Stimulated activated CD4-positive, alpha-beta T cell treated with anti-CD3 and anti-CD28 coated beads, Interleukin-12 subunit alpha, Interleukin-12 subunit beta, amount 100 ng/mL, for 48 hours (primary cell): ENCODE data around the gene BBS7.

Experiments used
- DNase-seq, 3 donors: peaks; one replicate each; pipeline ENCODE4 v3.0.0-alpha.2; 2020; ENCODE audit warnings: low read depth in 2 of 3, low spot score in 1 of 3

Gene BBS7

DNA sequence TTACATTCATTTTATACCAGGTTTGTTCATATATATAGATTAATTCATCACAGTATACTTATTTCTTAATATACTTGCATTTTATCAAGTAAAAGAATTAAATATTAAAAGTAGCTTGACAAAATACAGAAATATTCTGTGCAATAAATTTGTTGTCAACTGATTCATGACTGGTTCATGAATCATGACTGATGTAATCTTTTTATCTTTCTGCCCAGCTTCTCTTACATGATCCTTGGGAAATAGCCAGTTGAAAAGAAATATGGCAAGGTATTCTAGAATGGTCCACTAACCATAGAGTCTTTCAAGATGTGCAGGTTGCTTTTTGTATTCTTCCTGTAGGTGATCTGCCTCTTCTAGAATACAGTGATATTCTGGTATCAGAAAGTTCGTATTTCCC is 42.4 kb downstream of the BBS7 start:
- DNase-seq = no peak

DNA sequence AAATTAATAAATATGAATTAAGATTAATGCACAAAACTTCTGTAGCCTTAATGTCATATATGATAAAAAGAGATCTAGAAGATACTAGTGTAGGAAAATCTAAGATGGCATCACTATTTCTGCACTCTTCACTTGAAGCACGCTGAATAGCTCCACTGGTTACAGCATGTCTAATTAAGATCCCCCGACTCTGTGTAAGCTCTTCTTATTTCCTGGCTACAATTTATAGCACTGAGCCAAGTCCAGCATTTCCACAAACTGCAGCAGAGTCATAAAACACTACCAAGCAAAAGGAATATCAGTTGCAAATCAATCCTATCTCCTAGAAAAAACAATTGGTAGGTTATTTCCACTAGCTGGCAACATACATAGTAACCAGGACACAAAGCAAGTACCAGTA is 45.3 kb downstream of the BBS7 start:
- no peak for DNase-seq

- no peak for DNase-seq
Observed at GRCh38 chr4:121824171-121824527, 46.1 kb downstream of the BBS7 start.

GRCh38 chr4:121823505-121824170 is 46.6 kb downstream of the BBS7 start, which contains the start of gene CCNA2:
Gene CCNA2, minus strand, starts transcription at chr4:121823883. Its CDS starts 255 bp downstream, at chr4:121823628.
- peak; percentile 94 to 95 (median 94) for DNase-seq

DNA sequence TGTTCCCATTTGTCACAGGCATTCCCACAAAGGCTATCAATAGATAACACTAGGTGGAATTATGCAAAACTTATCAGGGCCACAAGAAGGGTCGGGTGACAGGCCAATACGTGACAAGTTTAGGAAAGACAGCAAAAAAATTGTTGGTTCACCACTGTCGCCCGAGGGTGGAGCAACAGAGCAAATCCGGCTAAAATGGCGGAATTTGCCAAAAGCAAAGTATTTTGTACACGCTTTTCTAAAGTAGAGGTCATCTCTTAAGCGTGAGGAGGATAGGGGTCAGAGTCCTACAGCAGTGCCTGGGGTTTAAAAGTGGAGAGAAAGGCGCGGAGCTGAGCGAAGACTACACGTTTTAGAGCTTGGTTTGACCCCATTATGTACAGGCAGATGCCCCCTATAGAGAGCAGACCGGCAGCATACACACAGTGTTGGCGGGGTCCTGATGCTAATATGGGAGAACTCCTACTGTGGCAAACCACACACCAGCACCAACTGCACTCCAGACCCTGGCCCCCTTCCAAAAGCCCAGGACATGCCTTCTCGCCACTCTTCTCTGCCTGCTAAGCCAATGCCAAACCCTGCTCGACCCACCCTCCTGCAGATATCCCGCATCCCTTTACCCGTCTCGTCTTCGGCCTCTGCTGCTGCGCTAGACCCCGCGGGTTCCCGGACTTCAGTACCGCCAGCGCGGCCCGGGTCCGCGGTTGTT is 47.3 kb downstream of the BBS7 start:
- DNase-seq = peak; percentile 13 to 28 (median 23)

GRCh38 chr4:121822047-121822446 is 48.2 kb downstream of the BBS7 start:
- DNase-seq = no peak

GRCh38 chr4:121819216-121819965 is 50.9 kb downstream of the BBS7 start:
- no peak for DNase-seq

GRCh38 chr4:121818215-121818614 is 52.1 kb downstream of the BBS7 start:
- DNase-seq = no peak

DNA sequence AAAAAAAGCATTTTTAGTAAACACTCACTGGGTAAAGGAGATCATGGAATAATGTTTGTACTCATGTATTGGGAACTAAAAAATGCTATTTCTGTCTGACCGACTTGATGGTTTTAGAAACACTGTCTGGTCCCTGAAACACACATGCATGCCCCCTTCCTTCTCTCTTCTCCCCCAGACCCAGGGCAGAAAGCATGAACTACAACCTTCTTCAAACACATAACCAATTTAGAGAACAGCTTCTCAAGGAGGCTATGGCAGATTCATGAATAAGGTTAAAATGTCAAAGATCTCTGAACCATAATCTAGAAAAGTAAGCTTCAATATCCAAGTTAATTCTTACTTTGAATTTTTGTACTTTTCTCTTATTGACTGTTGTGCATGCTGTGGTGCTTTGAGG is 52.6 kb downstream of the BBS7 start:
- no peak for DNase-seq

GRCh38 chr4:121817006-121817405 is 53.3 kb downstream of the BBS7 start:
- no peak for DNase-seq

DNA sequence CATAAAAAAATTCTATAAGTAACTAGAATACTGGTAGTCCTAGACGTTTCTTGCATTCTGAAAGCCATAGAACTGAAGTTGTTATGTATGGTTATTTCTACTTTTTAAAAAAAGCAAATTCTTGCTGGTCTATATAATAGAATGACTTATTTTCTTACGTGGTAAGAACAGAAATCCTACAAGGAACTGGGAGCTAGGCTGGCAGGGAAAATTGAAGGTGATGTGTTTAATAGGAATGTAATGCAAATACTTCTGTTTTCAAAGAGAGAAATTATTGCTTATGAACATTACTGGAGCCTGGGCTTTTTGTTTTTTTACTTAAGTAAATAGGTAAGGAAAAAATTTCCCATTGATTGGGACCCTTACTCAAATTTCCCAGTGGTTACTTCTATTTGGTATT is 55.5 kb downstream of the BBS7 start:
- no peak for DNase-seq

GRCh38 chr4:121811122-121811521 is 59.2 kb downstream of the BBS7 start:
- no peak for DNase-seq

GRCh38 chr4:121806411-121806810 is 63.9 kb downstream of the BBS7 start:
- no peak for DNase-seq

DNA sequence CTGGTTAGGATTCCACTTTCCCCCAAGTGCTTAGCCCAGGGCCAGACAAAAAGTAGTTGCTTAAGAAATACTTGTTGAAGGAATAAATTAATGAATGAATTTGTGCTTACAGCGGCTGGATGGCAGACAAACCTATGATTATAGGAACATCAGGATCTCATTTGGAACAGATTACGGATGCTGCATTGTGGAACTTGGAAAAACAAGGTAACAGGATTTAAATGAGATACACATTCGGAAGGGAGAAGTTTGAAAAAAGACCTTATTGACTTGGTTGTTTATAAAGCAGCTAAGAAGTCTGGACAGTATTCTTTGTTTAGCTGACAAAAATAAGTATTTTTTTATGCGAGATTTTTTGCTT is 68.6 kb downstream of the BBS7 start:
- no peak for DNase-seq

- DNase-seq = peak; percentile 90 to 97 (median 92)
Observed at GRCh38 chr4:121800961-121801714, 69.1 kb downstream of the BBS7 start, which contains the start of gene EXOSC9. Gene EXOSC9, plus strand, starts transcription at chr4:121801323. Its CDS starts 102 bp downstream, at chr4:121801425.

GRCh38 chr4:121800638-121800960 is 69.7 kb downstream of the BBS7 start:
- DNase-seq = no peak

- no peak for DNase-seq
Observed at GRCh38 chr4:121799867-121800501, 70.3 kb downstream of the BBS7 start.

GRCh38 chr4:121799208-121799823 is 71.0 kb downstream of the BBS7 start:
- DNase-seq = no peak

GRCh38 chr4:121796283-121796682 is 74.0 kb downstream of the BBS7 start:
- no peak for DNase-seq

DNA sequence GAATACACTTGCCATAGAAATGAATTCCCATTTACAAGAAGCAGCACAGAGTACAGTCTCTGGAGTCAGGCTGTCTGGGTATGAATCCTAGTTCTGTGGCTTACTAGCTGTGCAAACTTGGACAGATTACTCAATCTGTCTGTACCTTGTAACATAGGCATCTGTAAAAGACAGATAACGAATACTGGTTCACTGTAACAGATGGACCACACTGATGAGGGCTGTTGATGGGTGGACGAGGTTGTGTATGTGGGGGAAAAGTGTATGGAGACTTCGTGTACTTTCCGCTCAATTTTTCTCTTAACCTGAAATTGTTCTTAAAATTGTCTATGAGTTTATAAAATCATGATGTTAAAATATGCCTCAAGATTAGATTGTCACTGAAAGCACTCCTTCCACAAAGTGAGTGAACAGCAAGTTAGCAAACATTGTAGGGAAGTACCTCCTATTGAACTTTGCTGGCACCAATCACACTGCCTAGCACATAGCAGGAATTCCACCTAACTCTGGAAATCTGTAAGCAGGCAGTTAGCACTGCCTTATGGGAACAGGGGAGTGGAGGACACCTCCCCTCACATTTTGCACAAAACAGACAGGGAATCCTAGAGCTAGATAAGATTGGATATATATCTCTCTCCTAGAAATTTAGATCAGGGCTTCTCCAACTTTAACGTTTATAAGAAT is 75.6 kb downstream of the BBS7 start:
- no peak for DNase-seq
